GM23248 (cell line): ENCODE measurements around the gene DNAAF3.

Experiments used
- EZH2 ChIP-seq: fragments of 200-600 bp; sonication (generic); IDR thresholded peaks from 2 replicates; pipeline ENCODE4 v1.6.1; 2018; ENCODE audit warnings: antibody characterized with exemption, mild to moderate bottlenecking; ENCODE audit not compliant: insufficient read depth, poor library complexity, severe bottlenecking
- EZH2phosphoT487 ChIP-seq: fragments of 200-600 bp; sonication (generic); IDR thresholded peaks from 2 replicates; pipeline ENCODE4 v1.6.1; 2018; ENCODE audit warnings: antibody characterized with exemption, moderate library complexity, mild to moderate bottlenecking, low read depth; ENCODE audit not compliant: insufficient read depth

- TF ChIP-seq EZH2 (no peak), EZH2phosphoT487 (no peak)
Measured at GRCh38 chr19:55114566-55115145, 51.8 kb downstream of the DNAAF3 start.
